ENCODE results near the gene MYH16.
"Not testable (repeated sequence)": the region's sequence is repeated elsewhere in the genome, so short reads cannot be mapped to it uniquely, and the experiment has no call there.

MYH16 gene

DNA sequence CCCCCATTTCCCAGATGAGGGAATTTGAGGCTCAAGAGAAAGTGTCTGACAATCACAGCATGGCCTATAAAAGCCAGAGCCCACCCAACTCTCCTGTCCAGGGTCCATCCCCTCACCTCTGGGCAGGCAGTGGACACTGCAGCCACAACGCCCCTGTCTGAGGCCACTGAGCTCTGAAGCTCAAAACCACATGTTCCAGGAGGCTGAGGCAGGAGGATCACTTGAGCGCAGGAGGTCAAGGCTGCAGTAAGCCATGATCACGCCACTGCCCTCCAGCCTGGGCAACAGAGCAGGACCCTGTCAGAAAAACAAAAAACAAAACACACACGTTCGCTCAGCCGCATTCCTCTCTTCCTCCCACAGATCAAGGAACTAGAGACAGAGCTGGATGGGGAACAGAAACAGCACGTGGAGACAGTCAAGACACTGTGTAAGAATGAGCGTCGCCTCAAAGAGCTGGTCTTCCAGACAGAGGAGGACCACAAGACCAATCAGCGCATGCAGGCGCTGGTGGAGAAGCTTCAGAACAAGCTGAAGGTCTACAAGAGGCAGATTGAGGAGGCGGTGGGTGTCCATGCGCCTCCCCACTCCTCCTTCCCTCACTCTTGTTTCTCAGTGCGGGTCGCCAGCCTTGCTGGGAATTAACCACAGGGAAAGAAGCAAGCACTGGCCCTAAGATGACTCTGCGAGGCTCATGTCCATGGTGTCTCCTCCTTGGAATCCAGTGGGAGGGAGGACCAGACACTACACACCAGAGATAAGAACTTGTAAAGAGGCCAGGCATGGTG is 33.0 kb downstream of the MYH16 start:
- no peak for DNase-seq (ENCODE audit: low read depth in 2 of 2)

DNA sequence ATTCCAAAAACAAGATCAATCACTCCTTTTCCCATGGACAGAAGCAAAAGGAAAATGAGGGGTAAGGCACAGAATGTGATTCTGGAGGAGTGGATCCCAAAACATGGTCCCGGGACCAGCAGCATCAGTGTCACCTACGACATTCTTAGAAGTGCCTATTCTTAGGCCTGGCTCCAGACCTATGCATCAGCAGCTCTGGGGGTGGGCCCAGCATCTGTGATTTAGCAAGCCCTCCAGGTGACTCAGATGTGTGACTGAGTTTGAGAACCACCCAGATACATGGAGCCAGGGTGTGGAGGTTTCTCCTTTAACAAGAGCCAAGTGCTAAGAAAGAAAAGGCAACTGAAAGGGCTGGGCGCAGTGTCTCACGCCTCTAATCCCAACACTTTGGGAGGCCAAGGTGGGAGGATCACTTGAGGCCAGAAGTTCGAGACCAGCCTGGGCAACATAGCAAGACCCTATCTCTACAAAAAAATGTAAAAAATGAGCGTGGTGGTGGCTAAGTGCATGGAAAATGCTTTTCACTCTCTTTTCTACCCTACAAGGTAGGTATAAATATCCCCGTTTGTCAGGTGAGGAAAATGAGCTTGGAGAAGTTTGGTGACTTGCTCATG is 35.9 kb downstream of the MYH16 start:
- no peak for DNase-seq (ENCODE audit: low read depth in 2 of 2)

DNA sequence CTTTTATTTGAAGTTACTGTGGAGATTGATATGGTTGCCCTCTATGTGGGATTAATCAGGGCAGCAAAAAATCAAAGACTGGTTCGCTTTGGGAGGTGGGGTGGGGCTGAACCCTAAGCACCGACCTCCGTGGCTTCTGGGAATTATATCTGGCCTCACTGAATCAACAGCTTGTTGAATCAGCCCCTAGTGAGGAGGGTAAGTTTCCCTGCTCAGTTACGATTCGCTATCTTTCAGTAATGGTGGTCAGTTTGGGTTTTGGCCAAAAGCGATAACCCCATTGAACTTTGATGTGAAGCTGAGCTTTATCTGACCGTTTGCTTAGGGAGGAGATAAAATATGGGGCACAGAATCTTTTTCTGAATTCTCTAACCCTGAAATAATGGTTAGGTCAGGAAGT is 36.5 kb downstream of the MYH16 start:
- no peak for DNase-seq (ENCODE audit: low read depth in 2 of 2)

DNA sequence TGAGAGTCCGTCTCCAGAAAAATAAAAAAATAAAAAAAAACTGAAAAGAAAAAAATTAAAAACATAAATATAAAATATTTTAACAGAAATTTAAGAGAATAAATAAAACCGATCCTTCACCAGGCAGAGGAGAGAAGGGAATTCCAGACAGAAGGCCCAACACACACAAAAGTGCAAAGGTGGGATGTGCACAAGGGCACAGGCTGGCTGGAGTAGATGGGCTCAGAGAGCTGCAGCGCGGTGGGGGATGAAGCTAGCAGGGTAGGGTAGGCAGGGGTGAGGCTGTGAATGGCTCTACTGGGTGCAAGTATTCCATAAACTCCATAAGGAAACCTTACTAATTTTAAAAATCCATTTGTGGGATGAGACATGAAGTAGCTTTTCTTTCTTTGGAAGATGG is 37.4 kb downstream of the MYH16 start:
- DNase-seq (ENCODE audit: low read depth in 2 of 2), result no peak

DNA sequence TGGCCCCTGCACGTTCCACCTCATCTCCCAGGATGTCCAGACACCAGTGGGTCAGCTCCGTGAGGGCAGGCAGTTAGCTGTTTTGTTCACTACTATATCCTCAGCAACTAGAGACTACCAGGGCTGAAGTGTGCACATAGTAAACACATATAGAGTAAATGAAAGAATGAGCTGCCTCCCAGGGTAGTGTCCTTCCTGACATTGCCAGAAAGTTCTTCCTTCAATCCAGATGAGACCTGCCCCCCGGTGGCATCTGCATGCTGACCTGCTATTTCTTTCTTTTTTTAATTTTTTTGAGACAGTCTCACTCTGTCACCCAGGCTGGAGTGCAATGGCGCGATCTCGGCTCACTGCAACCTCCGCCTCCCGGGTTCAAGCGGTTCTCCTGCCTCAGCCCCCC is 39.1 kb downstream of the MYH16 start:
- no peak for DNase-seq (ENCODE audit: low read depth in 2 of 2)

DNA sequence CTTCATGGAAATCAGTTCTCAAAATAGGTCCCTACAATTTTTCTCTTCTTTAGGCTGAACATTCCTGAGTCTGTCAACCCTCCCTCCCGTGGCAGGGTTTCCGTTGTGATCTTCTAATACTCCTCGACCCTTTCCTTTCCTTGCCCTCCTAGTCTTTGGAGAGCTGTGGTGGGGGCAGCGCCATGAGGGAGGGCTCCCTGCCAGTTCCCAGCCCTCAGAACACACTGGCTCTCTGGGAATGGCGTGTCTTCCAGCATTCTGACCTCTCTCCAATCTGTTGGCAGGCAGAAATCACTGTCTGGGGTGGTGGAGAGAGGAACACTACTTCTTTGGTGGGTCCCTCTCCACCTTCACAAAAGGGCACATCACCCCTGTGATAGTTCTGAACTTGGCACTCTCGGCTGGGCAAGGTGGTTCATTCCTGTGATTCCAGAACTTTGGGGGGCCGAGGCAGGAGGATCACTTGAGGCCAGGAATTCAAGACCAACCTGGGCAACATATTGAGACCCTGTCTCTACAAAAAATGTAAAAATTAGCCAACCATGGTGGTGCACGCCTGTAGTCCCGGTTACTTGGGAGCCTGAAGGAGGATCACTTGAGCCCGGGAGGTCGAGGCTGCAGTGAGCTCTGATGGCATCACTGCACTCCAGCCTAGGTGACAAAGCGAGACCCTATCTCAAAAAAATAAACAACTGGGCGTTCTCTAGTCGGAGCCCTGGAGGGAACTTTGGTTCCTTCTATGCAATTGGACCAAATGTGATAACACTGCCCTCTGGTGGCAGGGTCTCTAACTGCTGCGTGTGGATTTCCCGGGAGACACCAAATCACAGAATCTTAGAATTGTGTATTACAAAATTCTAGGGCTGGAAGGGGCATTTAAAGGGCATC is 39.9 kb downstream of the MYH16 start:
- peak; percentile 43 to 56 for DNase-seq (ENCODE audit: low read depth in 2 of 2)

DNA sequence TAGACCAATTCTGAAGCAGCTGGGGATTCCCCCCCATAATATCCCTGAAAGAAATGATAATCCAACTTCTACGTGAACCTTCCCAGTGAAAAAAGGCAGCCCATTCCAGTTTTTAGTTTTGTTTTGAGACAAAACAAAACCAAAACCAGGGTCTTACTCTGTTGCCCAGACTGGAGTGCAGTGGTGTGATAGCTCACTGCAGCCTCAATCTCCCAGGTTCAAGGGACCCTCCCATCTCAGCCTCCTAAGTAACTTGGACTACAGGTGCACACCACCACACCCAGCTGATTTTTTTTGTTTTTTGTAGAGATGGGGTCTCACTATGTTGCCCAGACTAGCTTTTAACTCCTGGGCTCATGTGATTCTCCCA is 40.5 kb downstream of the MYH16 start:
- DNase-seq (ENCODE audit: low read depth in 2 of 2), result no peak

DNA sequence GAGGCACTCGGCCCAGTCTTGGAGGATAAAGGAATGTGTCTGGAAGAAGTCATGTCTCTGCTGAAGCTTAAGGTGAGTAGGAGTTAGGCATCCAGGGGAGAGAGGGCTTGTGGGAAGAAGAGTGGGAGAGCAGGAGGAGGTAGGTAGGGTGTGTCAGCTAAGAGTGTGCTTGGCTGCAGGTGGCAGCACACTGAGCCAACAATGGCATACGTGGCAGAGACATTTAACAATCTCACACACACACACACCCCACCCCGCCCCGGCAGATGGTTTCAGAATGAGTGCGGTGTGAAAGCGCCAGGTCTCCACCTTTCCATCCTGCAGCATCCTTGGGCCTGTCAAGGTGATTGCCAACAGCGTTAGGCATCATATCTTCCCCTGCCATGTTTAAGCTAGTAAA is 41.9 kb downstream of the MYH16 start:
- DNase-seq (ENCODE audit: low read depth in 2 of 2), result no peak

DNA sequence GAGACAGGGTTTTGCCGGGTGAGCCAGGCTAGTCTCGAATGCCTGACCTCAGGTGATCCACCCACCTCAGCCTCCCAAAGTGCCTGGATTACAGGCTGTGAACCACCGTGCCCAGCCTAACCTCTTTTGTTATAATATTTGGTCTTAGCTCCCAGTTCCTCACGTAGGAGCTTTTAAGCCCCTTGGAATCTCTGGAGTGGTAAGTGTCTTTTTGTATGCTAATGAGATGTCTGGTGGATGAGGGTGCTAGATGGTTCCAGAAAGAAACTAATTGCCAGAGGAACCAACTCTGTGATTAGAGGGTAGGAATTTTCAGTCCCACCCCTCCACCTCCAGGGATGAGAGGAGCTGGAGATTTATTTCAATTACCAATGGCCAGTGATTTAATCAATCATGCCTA is 47.7 kb downstream of the MYH16 start:
- DNase-seq (ENCODE audit: low read depth in 2 of 2), result no peak

DNA sequence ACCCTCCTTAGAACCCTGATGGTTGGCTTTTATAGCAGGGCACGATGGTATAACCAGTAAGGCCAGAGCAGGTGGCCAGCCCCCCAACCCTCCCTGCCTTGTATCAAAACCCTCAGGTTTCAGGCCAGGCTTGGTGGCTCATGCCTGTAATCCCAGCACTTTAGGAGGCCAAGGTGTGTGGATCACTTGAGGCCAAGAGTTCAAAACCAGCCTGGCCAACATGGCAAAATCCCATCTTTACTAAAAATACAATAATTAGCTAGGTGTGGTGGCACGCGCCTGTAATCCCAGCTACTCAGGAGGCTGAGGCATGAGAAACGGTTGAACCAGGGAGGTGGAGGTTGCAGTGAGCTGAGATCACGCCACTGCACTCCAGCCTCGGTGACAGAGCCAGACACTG is 50.0 kb downstream of the MYH16 start:
- not testable (repeated sequence) for DNase-seq (ENCODE audit: low read depth in 2 of 2)

DNA sequence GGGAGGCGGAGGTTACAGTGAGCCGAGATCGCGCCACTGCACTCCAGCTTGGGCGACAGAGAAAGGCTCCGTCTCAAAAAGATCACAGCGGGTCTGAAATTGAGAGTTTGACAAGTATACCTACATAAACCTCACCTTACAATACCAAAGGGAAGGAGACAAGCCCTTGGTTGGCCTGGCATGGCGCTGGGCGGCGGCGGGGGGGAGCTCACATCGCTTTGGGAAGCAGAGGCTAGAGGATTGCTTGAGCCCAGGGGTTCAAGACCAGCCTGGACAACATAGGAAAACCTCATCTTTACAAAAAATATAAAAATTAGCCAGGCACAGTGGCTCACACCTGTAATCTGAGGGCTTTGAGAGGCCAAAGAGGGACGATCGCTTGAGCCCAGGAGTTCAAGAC is 51.9 kb downstream of the MYH16 start:
- no peak for DNase-seq (ENCODE audit: low read depth in 2 of 2)

DNA sequence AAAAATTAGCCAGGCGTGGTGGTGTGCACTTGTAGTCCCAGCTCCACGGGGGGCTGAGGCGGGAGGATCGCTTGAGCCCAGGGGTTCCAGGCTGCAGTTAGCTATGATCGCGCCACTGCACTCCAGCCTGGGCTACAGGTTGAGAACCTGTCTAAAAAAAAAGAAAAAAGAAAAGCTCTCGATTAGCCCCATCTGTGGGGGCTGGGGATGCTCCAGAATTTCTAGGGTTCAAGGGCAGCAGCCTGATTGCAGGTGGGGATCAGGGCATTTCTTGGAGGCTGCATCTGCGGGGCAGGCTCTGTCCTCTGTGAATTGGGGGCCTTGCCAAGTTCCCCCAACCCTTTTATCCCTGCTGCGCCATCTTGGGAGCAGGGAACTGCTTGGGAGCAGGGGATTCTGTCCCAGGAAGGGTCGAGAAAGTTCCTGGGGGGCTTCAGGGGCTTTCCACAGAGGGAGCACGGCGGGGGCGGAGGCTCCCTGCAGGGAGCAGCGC is 52.4 kb downstream of the MYH16 start:
- DNase-seq (ENCODE audit: low read depth in 2 of 2), result no peak

DNA sequence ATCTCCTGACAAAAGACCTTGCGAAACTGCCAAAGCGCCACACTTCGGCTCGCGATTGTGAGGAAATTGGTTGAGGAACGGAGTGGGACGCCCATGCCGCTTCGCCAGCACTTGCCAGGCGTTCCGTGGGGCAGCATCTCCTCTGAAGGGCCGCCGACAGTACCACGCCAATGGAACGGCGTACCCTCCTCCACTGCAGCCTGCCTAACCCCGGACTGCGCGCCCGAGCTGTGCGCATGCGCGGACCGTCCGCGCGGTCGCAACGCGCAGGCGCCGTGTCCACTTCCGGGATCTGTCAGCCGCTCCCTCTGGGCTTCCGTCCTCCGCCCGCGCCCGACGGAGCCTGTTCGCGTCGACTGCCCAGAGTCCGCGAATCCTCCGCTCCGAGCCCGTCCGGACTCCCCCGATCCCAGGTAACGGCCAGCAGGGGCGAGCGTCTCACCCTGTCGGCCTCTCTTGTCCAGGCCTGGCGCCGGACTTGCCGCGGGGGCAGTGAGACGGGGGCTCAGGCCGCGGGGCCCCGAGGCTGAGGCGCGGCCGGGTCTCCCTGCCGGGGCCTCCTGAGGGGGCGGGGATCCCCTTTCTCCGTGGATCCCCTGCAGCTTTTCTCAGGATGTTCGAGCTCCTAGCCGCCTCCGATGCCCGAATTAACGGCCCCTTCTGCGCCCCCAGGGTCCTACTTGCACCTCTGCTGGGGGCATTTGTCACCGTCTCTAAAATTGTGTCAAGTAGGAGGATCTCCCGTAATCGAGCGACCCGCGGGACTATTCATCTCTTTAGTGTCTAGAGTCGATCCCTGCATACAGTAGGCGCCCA is 53.2 kb downstream of the MYH16 start, which contains the start of gene ARPC1A:
Gene ARPC1A (plus strand): TSS at position 307 of the 816 bp plus-strand sequence. CDS start 7,456 bp downstream, outside the sequence.
- DNase-seq (ENCODE audit: low read depth in 2 of 2), result peak; percentile 85 to 86

DNA sequence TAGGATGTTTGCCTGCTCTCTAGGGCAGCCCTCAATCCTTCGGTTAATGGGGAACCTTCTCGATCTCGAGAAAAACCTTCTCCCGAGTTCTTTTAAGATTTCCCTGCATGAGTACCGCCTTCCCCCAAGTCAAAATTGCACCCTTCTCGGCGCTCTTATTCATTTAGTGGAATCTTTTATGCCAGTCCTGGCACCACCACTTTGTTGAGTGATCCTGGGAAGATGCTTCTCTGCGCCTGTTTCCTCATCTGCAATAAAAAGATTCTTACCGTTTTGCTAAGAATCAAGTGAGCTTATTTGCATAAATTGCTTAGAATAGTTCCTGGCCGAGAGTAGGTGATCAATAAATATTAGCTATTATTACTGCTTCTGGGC is 53.8 kb downstream of the MYH16 start:
- no peak for DNase-seq (ENCODE audit: low read depth in 2 of 2)

DNA sequence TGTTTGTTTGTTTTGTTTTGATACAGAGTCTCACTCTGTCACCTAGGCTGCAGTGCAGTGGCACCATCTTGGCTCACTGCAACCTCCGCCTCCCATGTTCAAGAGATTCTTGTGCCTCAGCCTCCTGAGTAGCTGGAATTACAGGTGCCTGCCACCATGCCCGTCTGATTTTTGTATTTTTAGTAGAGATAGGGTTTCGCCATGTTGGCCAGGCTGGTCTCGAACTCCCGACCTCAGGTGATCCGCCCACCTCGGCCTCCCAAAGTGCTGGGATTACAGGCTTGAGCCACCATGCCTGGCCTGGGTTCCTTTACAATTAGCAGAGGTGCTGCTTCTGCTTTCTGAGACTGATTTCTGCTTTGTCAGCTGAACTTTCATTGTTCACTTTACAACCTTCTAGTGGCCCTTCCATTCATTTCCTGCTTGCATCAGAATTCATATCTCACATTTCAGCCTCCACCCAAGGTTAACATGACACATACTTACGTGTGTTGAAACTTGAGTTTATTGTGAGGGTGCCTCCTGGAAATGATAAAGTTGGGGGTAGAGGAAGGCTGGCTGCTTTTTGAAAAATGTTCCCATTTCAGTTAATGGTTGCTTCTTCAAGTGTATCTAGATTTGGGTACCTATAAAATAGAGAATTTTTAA is 57.8 kb downstream of the MYH16 start:
- DNase-seq (ENCODE audit: low read depth in 2 of 2), result not testable (repeated sequence)

DNA sequence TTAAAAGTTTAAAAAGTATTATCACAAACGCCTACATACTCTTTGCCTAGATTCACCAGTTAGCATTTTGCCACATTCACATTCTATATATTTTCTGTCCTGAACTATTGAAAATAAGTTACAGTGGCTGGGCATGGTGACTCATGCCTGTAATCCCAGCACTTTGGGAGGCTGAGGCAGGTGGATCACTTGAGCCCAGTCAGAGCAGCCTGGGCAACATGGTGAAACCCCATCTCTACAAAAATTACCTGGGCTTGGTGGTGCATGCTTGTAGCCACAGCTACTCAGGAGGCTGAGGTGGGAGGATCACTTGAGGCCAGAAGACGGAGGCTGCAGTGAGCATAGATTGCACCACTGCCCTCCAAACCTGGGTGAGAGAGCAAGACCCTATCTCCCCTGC is 58.4 kb downstream of the MYH16 start:
- no peak for DNase-seq (ENCODE audit: low read depth in 2 of 2)

DNA sequence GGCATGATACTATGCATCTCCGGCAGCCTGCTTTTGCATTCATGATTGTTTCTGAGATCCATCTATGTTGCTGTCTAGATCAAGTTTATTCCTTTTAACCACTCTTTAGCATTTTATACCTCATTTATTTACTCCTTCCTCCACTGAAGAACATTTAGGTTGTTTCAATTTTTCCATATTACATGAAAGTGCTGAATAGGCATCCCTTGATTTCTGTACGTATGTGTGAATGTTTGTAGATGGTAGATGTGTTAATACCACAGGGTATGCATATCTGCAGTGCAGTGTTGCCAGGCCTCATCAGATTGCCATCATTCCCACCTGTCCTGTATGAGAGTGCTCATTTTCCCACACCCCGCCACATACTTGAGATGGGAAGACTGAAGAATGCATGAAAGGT is 67.0 kb downstream of the MYH16 start:
- no peak for DNase-seq (ENCODE audit: low read depth in 2 of 2)

DNA sequence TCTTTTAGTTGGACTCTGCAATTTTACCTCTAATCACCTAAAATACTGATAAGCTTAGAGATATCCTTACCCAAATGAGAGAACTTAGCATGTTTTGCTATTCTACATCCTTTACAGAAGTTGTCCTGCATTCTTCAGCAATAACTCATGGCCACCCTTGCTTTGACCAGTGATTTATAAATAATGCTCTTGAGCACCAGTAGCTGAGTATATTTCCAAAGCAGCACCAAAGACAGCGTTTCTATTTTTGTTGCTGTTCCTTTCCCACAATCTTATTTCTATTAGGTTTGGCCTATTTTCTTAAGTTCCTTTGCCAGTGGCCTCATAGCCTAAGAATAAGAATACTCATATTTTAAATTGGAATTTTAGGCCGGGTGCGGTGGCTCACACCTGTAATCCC is 68.0 kb downstream of the MYH16 start:
- no peak for DNase-seq (ENCODE audit: low read depth in 2 of 2)

DNA sequence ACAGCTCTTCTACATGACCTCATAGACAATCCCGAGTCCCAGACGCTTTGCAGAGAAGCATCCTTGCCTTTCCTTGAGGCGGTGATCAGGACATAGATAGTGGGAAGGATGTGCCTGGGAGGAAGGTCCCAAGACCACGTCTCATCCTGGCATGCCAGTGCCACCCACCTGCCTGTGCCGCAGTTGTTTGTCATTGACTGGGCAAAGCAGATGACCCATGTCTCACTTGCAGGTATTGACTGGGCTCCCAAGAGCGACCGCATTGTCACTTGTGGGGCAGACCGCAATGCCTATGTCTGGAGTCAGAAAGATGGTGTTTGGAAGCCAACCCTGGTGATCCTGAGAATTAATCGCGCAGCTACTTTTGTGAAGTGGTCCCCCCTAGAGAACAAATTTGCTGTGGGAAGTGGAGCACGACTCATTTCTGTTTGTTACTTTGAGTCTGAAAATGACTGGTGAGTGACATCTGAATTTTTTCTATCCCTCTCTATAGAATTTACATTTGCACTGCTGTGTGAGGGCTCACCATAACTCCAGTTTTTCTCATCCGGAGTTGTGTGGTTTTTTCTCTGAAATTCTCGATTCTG is 71.5 kb downstream of the MYH16 start:
- DNase-seq (ENCODE audit: low read depth in 2 of 2), result no peak

DNA sequence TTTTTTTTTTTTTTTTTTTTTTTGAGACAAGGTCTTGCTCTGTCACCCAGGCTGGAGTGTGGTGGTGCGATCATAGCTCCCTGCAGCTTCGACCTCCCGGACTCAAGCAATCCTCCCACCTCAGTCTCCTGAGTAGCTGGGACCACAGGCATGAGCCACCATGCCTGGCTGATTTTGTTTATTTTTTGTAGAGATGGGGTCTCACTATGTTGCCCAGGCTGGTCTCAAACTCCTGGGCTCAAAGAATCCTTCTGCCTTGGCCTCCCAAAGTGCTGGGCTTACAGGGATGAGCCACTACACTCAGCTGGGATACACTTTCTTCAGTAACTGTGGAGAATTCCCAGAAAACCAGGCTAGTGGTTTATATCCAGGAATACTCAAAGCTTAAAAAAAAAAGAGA is 78.0 kb downstream of the MYH16 start:
- not testable (repeated sequence) for DNase-seq (ENCODE audit: low read depth in 2 of 2)

DNA sequence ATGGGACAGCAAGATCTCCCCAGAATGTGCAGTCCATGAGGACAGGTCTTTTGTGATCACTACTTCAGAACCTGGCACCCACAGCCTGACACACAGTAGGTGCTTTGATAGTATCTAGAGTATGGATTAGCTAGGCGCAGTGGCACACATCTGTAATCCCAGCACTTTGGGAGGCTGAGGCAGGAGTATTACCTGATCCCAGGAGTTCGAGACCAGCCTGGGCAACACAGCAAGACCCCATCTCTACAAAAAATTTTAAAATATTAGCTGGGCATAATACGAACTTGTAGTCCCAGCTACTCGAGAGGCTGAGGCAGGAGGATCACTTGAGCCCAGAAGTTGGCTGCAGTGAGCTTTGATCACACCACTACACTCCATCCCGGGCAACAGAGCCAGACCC is 79.6 kb downstream of the MYH16 start:
- DNase-seq (ENCODE audit: low read depth in 2 of 2), result no peak
